GM10266 (cell line): ENCODE measurements around the gene DENND1A.

Experiments
- DNase-seq: peaks from one replicate; pipeline ENCODE4 v3.0.0; 2012; ENCODE audit errors: extremely low spot score
- CTCF ChIP-seq: IDR thresholded peaks from 2 replicates; pipeline ENCODE4 v1.5.1; 2012; ENCODE audit warnings: mild to moderate bottlenecking, low read depth; ENCODE audit not compliant: control insufficient read depth, insufficient read depth; ENCODE audit errors: missing control alignments

The DENND1A gene

GRCh38 chr9:123372766-123373446, 557.0 kb downstream of the DENND1A start:
- TF ChIP-seq CTCF = no peak
- no peak for DNase-seq

- TF ChIP-seq CTCF = no peak
- no peak for DNase-seq
Observed at GRCh38 chr9:123371805-123372590, 557.9 kb downstream of the DENND1A start.

- TF ChIP-seq CTCF = no peak
- no peak for DNase-seq
Observed at GRCh38 chr9:123371228-123371584, 558.7 kb downstream of the DENND1A start.

GRCh38 chr9:123370526-123371227, 559.2 kb downstream of the DENND1A start:
- TF ChIP-seq CTCF = no peak
- no peak for DNase-seq

GRCh38 chr9:123370108-123370507, 559.8 kb downstream of the DENND1A start:
- no peak for DNase-seq
- TF ChIP-seq CTCF = no peak

- no peak for DNase-seq
- no peak for TF ChIP-seq CTCF
Observed at GRCh38 chr9:123369296-123369695, 560.6 kb downstream of the DENND1A start.
